GM18517 (cell line): ENCODE measurements around the gene TP53I11.

Experiments used
- ATAC-seq: cut with Tn5 transposase; IDR thresholded peaks from one replicate; pipeline ENCODE4 v1.9.1; 2021; ENCODE audit warnings: mild to moderate bottlenecking, moderate library complexity; ENCODE audit not compliant: unreplicated experiment

TP53I11 gene

GRCh38 chr11:44941259-44942021, 9.2 kb downstream of the TP53I11 start:
- no peak for ATAC-seq

DNA sequence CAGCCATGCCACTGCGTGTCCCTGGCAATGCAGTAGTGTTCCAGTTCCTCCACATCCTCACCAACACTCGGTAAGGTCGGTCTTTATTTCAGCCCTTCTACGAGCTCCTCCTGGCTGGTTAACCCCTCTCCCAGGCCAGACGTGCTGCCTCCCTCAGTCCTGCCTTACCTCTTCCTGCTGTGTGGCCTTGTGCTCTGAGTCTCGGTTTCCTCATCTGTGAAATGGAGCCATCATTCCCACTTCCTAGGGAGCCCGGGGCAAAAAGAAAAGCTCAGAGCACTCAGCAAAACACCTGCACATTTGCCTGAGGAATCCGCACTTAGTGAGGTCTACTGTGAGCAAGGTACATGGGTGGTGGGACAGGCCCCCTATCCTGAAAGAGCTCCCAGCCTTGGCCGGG, 9.8 kb downstream of the TP53I11 start:
- no peak for ATAC-seq

DNA sequence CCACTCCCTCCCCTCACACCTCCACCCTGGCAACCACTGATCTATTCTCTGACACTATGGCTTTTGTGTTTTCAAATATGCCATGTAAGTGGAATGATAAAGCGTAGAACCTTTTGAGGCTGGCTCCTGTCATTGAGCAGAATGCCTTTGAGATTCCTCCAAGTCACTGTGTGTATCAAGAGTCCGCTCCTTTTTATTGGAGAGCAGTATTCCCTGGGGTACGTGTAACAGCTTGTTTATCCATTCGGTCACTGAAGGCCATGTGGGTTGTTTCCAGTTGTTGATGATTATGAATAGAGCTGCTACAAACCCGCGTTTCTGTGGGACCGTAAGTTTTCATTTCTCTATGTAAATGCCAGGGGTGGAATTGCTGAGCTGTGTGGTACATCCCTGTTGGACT, 10.3 kb downstream of the TP53I11 start:
- ATAC-seq: no peak

GRCh38 chr11:44939673-44940395, 10.8 kb downstream of the TP53I11 start:
- no peak for ATAC-seq

DNA sequence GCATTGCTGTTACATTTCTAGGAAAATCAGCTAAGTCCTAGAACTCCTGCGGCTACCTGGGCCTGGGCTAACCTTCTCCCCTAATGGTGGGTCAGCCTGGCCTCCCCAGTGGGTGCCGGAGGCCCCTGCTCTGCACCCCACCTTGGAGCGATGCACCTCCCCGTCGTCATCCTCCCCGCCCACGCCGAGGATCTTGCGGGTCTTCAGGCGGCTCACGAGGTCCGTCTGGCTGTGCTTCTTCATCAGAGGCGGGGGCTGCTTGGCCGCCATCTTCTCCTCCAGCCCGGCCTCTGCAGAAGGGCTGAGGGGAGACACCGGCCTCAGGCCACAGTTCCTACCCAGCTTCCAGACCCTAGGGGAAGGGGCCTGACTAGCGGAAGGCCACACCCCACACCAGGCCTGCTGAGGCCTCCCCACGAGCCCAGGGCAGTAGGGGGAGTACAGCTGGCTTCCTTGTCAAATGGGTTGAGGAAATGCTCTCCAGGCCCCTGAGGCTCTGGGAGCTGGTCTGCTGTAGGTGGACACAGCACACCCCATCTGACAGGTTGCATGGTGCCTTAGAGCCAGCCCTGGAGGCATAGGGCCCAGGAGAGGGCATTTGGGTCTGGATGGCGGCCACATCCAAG, 12.5 kb downstream of the TP53I11 start:
- no peak for ATAC-seq

GRCh38 chr11:44936951-44937543, 13.6 kb downstream of the TP53I11 start:
- no peak for ATAC-seq

GRCh38 chr11:44936525-44936924, 14.2 kb downstream of the TP53I11 start:
- ATAC-seq: no peak

DNA sequence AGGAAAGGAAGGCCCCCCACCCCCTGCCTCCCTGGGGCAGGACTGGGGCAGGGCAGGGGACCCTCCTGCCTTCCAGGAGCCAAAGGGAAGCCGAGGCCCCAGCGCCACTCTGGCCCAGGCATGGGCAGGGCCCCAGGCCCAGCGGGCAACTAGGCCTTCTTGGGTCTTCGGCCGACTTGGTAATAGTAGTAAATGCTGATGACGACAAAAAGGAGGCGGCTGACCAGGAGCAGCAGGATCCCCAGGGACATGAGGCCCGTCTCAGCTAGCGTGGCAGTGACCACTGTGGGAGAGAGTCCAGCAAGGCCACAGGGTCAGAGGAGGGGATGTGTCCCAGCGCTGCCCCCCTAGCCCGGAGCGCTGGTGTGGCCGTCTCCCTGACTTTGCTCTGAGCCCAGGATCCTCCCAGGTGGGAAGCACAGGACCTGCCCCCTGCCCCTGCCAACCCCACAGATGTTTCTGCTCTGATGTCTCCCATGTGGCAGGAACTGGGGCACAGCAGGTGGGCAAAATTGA, 15.9 kb downstream of the TP53I11 start:
- no peak for ATAC-seq

DNA sequence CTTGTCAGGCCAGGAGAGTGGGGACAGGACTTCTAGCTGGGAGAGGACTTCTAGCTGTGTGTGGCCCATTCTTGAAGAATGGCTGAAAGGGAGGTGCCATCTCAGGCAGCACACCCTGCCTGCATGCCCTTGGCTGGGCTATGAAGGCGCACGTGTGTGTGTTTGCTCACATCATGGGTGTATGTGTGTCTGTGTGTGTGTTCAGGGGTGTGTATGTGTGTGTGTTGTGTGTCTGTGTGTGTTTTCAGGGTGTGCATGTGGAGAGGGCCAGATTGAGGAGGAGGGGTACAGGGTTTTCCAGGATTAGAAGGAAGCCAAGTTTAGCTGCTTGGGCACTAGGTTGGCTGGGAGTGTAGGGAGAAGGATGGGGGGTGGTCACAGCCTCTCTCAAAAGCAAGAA, 16.6 kb downstream of the TP53I11 start:
- no peak for ATAC-seq

- no peak for ATAC-seq
Observed at GRCh38 chr11:44931466-44931865, 19.2 kb downstream of the TP53I11 start.

GRCh38 chr11:44930588-44931302, 19.9 kb downstream of the TP53I11 start:
- ATAC-seq: no peak

GRCh38 chr11:44928816-44929215, 21.9 kb downstream of the TP53I11 start:
- ATAC-seq: no peak

DNA sequence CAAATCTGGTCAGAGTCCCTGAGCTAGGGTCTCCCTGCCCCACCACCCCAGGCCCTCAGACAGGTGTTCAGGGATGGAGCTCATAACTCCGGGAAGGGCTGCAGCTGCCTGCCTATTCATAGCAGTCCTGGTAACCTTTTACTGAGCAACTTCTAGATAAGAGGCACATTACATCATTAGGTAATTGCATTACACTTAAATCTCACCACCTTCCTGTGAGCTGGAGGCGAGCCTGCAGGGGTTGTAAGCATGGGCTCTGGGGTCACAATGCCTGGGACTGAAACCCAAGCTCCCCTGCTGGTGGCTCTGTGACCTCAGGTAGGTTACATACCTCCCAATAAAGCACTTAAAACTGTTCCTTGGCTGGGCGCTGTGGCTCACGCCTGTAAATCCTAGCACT, 22.5 kb downstream of the TP53I11 start:
- no peak for ATAC-seq

DNA sequence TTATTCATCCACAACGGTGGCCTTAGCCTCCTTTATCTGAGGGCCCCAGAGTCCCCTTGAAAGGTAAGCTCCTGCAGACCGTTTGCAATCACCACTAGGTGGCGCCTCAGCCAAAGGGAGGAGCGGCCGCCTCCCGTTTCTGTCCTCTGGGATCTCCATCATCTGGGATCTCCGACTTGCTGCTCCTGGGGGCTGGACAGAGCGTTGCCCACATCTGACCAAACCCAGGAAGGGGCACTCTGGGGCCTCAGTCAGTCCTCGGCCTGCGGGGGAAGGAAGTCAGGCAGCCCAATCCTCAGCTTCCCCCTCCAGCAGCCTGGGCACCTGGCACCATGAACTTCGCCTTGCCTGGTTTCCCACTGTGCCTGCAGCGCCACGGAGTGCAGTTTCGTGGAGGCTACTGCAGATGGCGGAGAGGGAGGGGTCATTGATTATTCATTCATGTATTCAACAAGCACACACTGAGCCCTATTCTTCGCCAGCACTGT, 23.5 kb downstream of the TP53I11 start:
- no peak for ATAC-seq

DNA sequence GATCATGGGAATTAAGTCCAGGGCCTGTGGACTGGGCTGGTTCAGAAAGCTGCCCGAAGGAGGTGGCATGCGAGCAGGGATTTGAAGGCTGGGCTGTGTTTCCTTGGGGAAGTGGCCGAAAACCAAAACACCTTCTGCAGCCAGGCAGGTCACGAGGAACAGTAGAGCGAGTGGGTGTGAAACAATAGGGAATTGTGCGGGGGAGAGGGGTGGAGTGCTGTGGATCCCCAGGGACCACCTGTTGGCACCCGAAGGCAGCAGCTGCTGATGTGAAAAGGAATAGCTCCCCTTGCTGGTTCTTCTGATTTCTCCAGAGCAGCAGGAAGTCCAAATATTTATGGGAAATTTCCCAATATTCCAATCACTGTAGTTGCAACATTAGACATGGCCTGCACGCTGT, 24.6 kb downstream of the TP53I11 start:
- ATAC-seq: no peak

DNA sequence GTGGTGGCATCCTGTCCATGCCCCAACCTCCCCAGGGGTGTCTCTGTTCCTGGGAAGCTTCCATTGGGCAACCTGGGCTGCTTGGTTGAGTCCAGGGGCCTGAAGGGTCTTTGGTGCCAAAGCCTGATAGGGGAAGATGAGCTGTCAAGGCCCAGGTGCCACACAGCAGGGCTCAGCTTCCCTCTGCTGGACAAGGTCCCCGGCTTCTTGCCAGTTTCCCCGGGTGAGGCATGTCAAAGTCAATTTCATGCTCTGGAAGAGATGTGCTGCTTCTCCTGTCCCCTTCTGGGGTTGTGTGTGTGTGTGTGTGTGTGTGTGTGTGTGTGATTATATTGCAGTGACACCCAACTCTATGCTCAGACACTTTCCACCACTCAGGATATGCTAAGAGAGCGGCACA, 26.9 kb downstream of the TP53I11 start:
- no peak for ATAC-seq

DNA sequence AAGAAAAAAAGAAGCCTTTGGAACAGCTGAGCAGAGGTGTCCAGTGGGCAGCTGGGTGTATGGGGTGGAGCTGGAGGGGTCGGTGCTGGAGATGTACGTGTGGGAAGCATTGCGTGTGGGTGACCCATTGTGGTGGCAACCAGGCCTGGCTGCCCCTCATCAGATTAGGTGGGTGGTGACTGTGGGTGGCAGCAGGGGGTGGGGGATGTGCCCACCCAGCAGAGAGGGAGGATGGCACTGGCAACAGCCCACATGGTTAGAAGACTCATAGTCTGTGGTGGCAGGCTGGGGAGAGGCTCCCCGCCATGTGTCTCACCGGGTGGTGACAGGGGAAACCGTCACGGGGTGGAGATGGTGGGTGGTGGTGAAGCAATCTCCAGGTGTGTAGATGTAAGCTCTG, 27.6 kb downstream of the TP53I11 start:
- no peak for ATAC-seq

- ATAC-seq: no peak
Observed at GRCh38 chr11:44920451-44920850, 30.2 kb downstream of the TP53I11 start.

DNA sequence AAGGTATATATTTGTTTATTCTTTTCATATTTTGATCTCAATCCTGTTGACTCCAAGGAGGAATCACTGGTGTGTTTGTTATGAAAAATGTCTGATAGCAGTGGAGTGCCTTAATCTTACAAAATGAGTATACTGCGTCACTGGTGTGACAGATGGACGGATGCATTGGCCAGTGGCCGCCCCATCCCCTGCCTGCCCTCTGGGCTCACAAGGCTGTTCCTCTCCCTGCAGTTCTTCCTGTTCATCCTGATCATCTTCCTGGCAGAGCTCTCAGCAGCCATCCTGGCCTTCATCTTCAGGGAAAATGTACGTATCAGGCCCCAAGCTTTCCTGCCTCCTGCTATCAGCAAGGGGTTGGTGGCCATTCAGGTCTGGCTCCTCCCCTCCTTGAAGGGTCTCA, 32.9 kb downstream of the TP53I11 start:
- ATAC-seq: no peak

DNA sequence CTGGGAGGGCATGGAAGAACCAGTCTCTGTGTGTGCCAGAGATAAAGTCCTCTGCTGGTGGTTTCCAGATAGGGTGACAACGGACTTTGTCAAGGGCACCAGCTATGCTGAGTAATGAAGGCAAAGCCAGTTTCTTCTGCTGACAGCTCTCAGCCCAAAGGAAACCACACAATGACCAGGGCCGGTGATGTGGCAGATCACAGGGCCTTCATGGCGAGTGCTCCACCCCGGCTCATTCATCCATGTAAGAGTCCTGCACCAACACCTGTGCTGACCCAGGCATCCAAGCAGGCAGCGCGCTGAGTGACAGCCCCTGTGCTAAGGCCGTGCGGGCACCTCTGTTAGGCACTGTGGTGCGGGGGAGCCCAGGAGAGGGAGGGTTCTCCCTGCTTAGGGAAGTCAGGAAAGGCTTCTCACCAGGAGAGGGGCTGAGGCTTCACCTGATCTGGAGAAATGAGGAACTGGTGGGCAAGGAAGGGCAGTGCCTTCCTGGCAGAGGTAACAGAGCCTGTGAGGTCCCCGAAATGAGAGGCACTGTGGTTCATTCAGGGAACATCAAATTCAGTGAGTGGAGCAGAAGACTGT, 33.8 kb downstream of the TP53I11 start:
- no peak for ATAC-seq
